ENCODE data around the gene AGBL1.
"Not testable (repeated sequence)": the region's sequence is repeated elsewhere in the genome, so short reads cannot be mapped to it uniquely, and the experiment has no call there.

Gene AGBL1

DNA sequence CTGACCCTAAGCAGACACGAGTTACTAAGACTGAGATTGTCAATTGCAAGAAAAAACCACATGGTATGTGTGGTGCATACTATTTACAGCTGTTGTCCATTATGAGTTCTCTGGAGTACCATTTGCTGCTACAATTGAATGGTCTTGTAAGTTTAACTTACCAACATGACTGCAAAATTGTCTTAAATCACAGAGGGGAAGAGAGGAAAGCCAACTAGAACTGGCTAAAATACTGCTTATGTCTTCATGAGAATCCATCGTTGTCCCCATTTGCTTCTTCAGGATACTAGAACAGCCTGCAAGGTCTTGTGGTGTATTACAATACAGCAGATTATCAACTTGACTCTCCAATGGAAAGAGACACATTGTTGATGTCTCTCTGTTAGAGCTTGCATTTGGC lies 313.2 kb downstream of the AGBL1 start:
- DNase-seq (ENCODE audit: low read depth in 1 of 2, low spot score in 1 of 2), result no peak

GRCh38 chr15:86394866-86395265 lies 315.2 kb downstream of the AGBL1 start:
- no peak for DNase-seq (ENCODE audit: low read depth in 1 of 2, low spot score in 1 of 2)

DNA sequence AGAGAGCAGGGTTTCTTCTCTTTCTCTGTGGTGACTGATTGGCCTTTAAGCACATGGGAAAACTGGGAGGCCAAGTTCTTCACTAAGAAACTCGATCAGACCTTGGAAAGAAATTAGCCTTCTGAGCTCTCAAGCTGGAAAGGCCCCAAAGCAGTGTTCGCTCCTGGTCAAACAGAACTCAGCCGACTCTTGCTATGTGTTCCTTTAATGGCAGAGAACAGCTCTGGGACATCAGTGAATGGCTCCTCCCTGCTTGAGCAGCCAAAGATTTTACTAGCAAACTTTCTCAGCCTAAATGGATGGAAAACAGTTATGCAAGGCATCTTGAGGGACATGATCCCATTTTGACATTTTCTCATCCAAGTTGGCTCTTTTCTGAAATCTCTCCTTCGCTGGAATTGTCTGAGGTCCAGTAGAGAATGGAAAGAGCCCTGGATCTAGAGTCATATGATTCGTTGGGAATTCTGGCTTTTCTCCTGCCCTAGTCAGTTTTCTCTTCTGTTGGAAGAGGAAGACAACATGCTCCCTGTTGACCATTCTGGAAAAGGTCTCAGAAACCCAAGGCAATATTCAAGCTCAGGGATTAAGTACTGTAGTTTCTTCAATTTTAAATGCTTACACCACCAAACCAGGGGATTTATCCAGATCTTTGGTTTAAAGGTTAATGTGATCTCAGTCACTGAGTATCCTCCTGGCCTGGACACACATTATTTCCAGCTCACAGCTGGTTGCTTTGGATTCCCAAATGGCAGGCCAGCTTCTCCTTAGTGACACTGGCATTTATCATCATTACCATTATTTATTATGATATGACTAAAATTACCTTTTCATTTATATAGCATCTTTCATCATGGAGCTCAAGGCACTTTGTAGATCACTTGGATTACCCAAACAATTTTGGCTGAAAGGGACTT lies 319.6 kb downstream of the AGBL1 start:
- no peak for DNase-seq (ENCODE audit: low read depth in 1 of 2, low spot score in 1 of 2)

DNA sequence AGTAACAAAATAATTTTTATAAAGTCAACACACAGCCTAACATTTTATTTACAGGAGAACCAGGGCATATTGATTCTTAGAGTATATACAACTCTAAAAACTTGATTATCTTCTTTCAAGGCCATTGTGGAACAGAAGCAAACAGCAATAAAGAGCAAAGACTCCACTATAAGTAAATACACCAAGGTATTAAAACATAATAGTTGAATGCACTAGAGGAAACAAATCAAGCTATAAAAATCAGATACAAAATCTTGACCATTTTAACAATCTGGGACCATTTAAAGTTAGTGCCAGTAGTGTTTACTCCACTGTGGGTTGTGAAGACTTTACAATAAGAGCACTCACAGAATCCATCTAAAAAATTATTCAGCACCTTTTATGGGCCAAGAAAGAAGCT lies 323.6 kb downstream of the AGBL1 start:
- no peak for DNase-seq (ENCODE audit: low read depth in 1 of 2, low spot score in 1 of 2)

GRCh38 chr15:86403914-86404583 lies 324.4 kb downstream of the AGBL1 start:
- DNase-seq (ENCODE audit: low read depth in 1 of 2, low spot score in 1 of 2), result no peak

DNA sequence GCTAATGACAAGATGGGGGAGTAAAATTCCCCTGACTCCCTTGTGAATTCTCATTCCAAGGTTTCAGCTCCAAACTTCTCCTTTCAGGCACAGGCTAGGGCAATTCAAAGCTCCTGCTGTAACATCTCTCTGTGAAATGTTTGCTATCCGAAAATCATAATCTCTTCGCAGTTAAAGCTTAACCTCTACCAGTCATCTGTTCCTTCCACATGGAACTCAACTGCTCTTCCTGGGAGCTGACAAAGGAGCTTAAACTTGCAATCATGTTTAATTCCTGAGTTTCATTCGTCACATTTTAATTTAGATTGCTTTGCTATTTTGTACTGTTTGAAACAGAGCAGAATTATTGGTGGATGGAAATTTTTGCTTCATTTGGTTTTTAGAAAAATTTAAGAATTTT lies 328.6 kb downstream of the AGBL1 start:
- DNase-seq (ENCODE audit: low read depth in 1 of 2, low spot score in 1 of 2), result no peak

- no peak for DNase-seq (ENCODE audit: low read depth in 1 of 2, low spot score in 1 of 2)
These were observed 332.2 kb downstream of the AGBL1 start for GRCh38 chr15:86411916-86412315.

DNA sequence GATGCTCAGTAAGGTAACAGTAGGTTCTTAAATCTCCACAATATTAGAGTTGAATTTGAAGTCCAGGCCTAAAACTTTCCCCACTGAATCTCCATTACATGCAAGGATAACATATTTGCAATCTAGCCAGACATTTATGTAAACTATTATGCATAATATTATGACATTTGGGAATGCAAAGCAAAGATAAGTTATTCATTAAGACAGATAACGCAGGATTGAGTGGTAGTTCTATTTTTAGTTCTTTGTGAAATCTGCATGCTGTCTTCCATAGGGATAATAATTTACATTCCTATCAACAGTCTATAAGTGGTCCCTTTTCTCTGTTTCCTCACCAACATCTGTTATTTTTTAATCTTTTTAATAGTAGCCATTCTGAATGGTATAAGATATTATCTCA lies 333.5 kb downstream of the AGBL1 start:
- DNase-seq (ENCODE audit: low read depth in 1 of 2, low spot score in 1 of 2), result no peak

DNA sequence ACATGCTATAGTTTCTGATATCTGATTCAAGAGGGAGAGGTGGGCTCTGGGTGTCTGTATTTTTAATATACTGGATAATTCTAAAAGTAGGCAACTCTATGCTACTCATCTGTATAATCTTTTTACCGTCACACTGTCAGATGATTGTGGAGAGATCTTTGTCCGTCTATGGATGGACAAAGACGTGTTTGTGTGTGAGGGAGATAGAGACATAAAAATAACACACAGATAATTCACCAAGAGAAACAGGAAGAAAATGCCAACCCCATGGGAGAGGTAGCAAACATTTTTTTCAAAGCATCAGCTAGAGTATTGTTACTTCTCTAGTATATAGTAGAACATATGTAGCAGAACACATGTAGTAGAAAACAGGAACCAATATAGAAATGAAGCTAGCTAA lies 346.1 kb downstream of the AGBL1 start:
- no peak for DNase-seq (ENCODE audit: low read depth in 1 of 2, low spot score in 1 of 2)

DNA sequence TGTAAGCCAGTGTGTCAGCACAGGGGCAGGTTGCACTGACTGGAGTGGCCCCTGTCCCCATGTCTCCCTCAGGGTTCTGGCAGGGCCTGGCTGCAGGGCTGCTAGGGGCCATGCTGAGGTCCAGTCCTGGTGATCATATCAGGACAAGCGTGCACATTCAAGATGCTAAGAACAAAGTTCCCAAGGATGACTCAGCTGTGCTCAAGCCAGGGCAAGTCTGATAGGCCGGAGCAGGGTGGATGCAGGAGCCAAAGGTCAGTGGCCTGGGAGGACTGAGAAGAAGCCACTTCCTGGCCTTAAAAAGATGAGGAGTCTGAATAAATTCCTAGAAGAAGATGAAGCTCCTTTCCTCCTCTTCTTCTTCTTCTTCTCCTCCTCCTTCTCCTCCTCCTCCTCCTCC lies 353.2 kb downstream of the AGBL1 start:
- DNase-seq (ENCODE audit: low read depth in 1 of 2, low spot score in 1 of 2), result no peak

DNA sequence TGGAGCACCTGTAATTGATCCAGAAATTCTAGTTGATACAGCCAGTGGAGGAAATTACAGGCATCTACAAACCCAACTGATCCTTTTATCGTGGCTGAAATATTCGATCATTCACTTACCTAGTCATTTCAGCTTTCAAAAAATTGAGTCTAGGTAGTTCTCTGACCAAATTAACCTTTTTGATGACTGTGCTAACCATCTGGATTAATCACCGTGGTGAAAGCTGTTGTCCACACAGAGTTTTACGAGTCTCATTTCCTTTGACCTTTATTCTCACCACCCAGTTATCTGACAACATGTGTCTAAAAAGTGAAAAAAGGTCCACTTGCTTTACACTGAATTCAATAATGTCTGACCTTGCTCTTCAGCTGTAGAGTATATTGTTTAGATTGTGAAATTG lies 354.3 kb downstream of the AGBL1 start:
- DNase-seq (ENCODE audit: low read depth in 1 of 2, low spot score in 1 of 2), result no peak

- no peak for DNase-seq (ENCODE audit: low read depth in 1 of 2, low spot score in 1 of 2)
These were observed 359.9 kb downstream of the AGBL1 start for GRCh38 chr15:86439614-86440013.

GRCh38 chr15:86444527-86444926 lies 364.9 kb downstream of the AGBL1 start:
- DNase-seq (ENCODE audit: low read depth in 1 of 2, low spot score in 1 of 2), result no peak

- no peak for DNase-seq (ENCODE audit: low read depth in 1 of 2, low spot score in 1 of 2)
These were observed 366.0 kb downstream of the AGBL1 start for GRCh38 chr15:86445579-86446252.

- DNase-seq (ENCODE audit: low read depth in 1 of 2, low spot score in 1 of 2), result no peak
These were observed 366.6 kb downstream of the AGBL1 start for GRCh38 chr15:86446253-86446640.

- not testable (repeated sequence) for DNase-seq (ENCODE audit: low read depth in 1 of 2, low spot score in 1 of 2)
These were observed 385.9 kb downstream of the AGBL1 start for GRCh38 chr15:86465470-86466039.

DNA sequence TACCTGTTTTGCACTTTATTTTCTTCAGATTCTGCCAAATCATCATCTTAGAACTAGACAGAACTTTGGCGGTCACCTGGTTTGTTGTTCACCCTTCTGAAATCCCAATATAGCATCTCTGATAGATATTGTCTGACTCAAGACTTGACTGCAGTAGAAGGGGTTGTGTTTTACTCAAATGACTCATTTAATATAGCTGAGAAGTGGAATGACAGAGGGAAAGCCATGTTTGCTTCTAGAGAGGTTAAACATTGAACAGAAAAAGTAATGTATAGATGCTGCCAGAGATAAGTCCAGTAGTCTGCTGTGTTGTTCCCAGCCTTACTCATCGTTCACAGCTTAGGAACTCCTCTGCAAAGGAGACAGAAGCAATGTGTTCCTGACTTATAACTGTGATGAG lies 402.0 kb downstream of the AGBL1 start:
- no peak for DNase-seq (ENCODE audit: low read depth in 1 of 2, low spot score in 1 of 2)

DNA sequence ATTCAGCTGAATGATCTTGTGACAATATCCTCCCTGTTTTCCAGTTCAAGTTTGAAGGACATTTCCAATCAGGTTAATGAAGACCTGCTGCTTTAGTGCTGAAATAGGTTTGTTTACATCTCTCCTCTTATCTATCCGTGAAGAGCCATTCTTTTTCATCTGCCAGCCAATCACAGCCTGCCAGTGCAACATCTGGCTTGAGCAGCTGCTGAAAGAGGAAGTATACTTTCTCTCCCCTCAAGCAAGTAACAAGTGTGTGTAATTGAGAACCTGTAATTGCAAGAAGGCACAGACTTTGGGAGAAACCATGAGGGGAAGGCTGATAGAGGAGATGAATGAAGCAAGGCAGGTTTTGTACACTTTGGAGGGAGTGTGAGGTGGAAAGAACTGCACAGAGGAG lies 404.3 kb downstream of the AGBL1 start:
- DNase-seq (ENCODE audit: low read depth in 1 of 2, low spot score in 1 of 2), result no peak

DNA sequence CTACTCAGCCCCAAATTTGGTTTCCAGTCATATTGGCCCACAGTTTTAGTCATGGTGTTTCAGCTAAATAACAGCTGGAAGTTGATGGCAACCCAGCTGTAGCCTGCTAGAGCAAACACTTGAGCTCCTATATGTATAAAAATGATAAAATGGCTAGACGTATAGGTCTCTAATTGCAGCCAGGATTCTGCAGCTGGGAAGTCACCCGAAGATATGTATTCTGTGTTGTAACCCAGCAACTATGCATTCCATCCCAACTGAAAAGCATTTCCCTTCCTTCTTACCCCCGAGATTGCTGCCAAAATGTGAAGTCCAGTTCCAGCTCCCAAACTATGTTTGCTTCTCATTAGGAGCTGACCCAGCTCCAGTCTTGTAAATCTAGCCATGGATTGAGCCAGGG lies 408.4 kb downstream of the AGBL1 start:
- DNase-seq (ENCODE audit: low read depth in 1 of 2, low spot score in 1 of 2), result no peak

GRCh38 chr15:86489981-86490380 lies 410.3 kb downstream of the AGBL1 start:
- DNase-seq (ENCODE audit: low read depth in 1 of 2, low spot score in 1 of 2), result no peak

GRCh38 chr15:86491118-86491517 lies 411.4 kb downstream of the AGBL1 start:
- DNase-seq (ENCODE audit: low read depth in 1 of 2, low spot score in 1 of 2), result no peak

DNA sequence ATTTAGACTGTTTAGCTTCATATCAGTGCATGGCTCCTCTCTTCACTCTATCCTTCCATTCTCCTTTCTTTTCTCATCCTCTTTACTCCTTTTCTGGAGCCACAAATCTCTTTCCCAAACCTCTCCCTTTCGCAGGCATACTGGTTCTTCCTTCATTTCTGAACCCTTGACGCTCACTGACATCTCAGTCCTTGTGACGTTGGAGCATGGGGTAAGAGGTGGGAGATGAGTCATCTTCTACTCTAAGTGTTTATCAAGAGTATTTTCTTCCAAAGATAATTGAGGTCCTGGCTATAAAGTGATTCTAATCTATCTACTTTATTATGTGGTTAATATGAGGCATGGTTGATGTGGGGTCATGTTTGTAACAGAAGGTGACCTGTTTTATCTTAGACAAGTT lies 414.2 kb downstream of the AGBL1 start:
- DNase-seq (ENCODE audit: low read depth in 1 of 2, low spot score in 1 of 2), result no peak

All from activated T-helper 1 cell treated with anti-CD3 and anti-CD28 coated beads, Interleukin-2, amount 50 U/mL, for 16 hours (primary cell).